OCI-LY1 (cell line): ENCODE data around the gene OLA1.

Experiments used
- H2AFZ ChIP-seq: fragments of 200-600 bp; sonication (generic), shearing (Covaris generic); 2 replicates; pipeline ENCODE4 v1.6.0; 2014; ENCODE audit warnings: antibody characterized with exemption, mild to moderate bottlenecking, low read length
- H3F3A ChIP-seq: fragments of 200-600 bp; sonication (generic), shearing (Covaris generic); 2 replicates; pipeline ENCODE4 v1.6.0; 2014; ENCODE audit warnings: mild to moderate bottlenecking, antibody characterized with exemption, low read length, moderate library complexity; ENCODE audit not compliant: insufficient read depth
- H3K27ac ChIP-seq: fragments of 200-600 bp; sonication (generic); 2 replicates; pipeline ENCODE4 v1.5.1; 2014; ENCODE audit warnings: low read length, mixed run types, mild to moderate bottlenecking, low read depth; ENCODE audit not compliant: poor library complexity, severe bottlenecking
- H3K27me3 ChIP-seq: fragments of 200-600 bp; sonication (generic); 2 replicates; pipeline ENCODE4 v1.6.0; 2014; ENCODE audit warnings: antibody characterized with exemption, mild to moderate bottlenecking, low read length, moderate library complexity; ENCODE audit not compliant: insufficient read depth
- H3K36me3 ChIP-seq: fragments of 200-600 bp; sonication (generic); 2 replicates; pipeline ENCODE4 v1.6.1; 2014; ENCODE audit warnings: mild to moderate bottlenecking, antibody characterized with exemption, low read length, moderate library complexity, mixed read lengths; ENCODE audit not compliant: insufficient read depth
- H3K4me1 ChIP-seq: fragments of 200-600 bp; sonication (generic); 2 replicates; pipeline ENCODE4 v1.5.1; 2014; ENCODE audit warnings: mild to moderate bottlenecking, low read length, moderate library complexity; ENCODE audit not compliant: insufficient read depth, severe bottlenecking
- H3K4me2 ChIP-seq: fragments of 200-600 bp; sonication (generic), shearing (Covaris generic); 2 replicates; pipeline ENCODE4 v1.6.1; 2014; ENCODE audit warnings: low read length
- H3K4me3 ChIP-seq: fragments of 200-600 bp; sonication (generic); 2 replicates; pipeline ENCODE4 v1.5.1; 2014; ENCODE audit warnings: low read length, low read depth, mild to moderate bottlenecking, mixed read lengths; ENCODE audit not compliant: poor library complexity, severe bottlenecking
- H3K79me2 ChIP-seq: fragments of 200-600 bp; shearing (Covaris generic); 2 replicates; pipeline ENCODE4 v1.6.1; 2016; ENCODE audit warnings: mixed run types, low read length, mixed read lengths; ENCODE audit not compliant: insufficient read depth
- H3K9ac ChIP-seq: fragments of 200-600 bp; sonication (generic), shearing (Covaris generic); 2 replicates; pipeline ENCODE4 v1.6.1; 2014; ENCODE audit warnings: mild to moderate bottlenecking, low read length, mixed read lengths
- H3K9me2 ChIP-seq: fragments of 200-600 bp; sonication (generic), shearing (Covaris generic); 2 replicates; pipeline ENCODE4 v1.6.1; 2014; ENCODE audit warnings: low read depth, mild to moderate bottlenecking, low read length, mixed read lengths
- H3K9me3 ChIP-seq: fragments of 200-600 bp; shearing (Covaris generic); 2 replicates; pipeline ENCODE4 v1.6.1; 2014; ENCODE audit warnings: low read length, mixed read lengths
- H4K20me1 ChIP-seq: fragments of 200-600 bp; sonication (generic), shearing (Covaris generic); 2 replicates; pipeline ENCODE4 v1.6.0; 2016; ENCODE audit warnings: mild to moderate bottlenecking, low read length; ENCODE audit not compliant: insufficient read depth
- CTCF ChIP-seq: fragments of 200-600 bp; sonication (generic), shearing (Covaris generic); IDR thresholded peaks from 2 replicates; pipeline ENCODE4 v1.5.1; 2017; ENCODE audit warnings: mild to moderate bottlenecking, antibody characterized with exemption, low read length, moderate library complexity, mixed read lengths
- EZH2 ChIP-seq: fragments of 200-600 bp; sonication (generic), shearing (Covaris generic); IDR thresholded peaks from 2 replicates; pipeline ENCODE4 v1.8.0; 2017; ENCODE audit warnings: borderline replicate concordance, mixed run types, mild to moderate bottlenecking, antibody characterized with exemption, low read length, moderate library complexity, mixed read lengths

The OLA1 gene

GRCh38 chr2:174192664-174193063 lies 55.7 kb downstream of the OLA1 start:
- Histone ChIP-seq H2AFZ (no peak overlapping the region), H3K27ac (no peak overlapping the region), H4K20me1 (no peaks in the 10 kb centered on the region), H3K4me2 (no peak overlapping the region), H3K9me2 (no peaks in the 10 kb centered on the region), H3K79me2 (peaks cover 17% of the 10 kb centered on the region), H3K9ac (no peak overlapping the region), H3K9me3 (no peaks in the 10 kb centered on the region), H3K36me3 (peaks cover 4% of the 10 kb centered on the region; the same call in 1 of the 2 replicates), H3K4me1 (no peaks in the 10 kb centered on the region), H3K4me3 (no peak overlapping the region), H3F3A (no peaks in the 10 kb centered on the region), H3K27me3 (no peaks in the 10 kb centered on the region)
- TF ChIP-seq EZH2 (no peak), CTCF (no peak)

- H3K27me3 ChIP-seq: no peaks in the 10 kb centered on the region
- no peaks in the 10 kb centered on the region for H3K4me1 ChIP-seq
- no peaks in the 10 kb centered on the region for H3K9me2 ChIP-seq
- H3F3A ChIP-seq: no peaks in the 10 kb centered on the region
- H3K27ac ChIP-seq: no peak overlapping the region
- H4K20me1 ChIP-seq: no peaks in the 10 kb centered on the region
- no peak overlapping the region for H3K4me2 ChIP-seq
- H3K9me3 ChIP-seq: no peaks in the 10 kb centered on the region
- no peak overlapping the region for H3K9ac ChIP-seq
- no peak overlapping the region for H3K4me3 ChIP-seq
- H2AFZ ChIP-seq: no peak overlapping the region
- TF ChIP-seq EZH2: no peak
- TF ChIP-seq CTCF: no peak
- H3K36me3 ChIP-seq: peaks cover 4% of the 10 kb centered on the region; the same call in 1 of the 2 replicates
- peaks cover 11% of the 10 kb centered on the region for H3K79me2 ChIP-seq
Measured at GRCh38 chr2:174191342-174192074, 56.8 kb downstream of the OLA1 start.

- Histone ChIP-seq H2AFZ (no peak overlapping the region), H3K36me3 (no peaks in the 10 kb centered on the region; the same call in 1 of the 2 replicates), H4K20me1 (no peaks in the 10 kb centered on the region), H3K27ac (no peak overlapping the region), H3K4me2 (no peak overlapping the region), H3K79me2 (0 out of 2 replicates have a peak, but pooled peaks cover 6% of the 10 kb centered on the region), H3K9ac (no peak overlapping the region), H3K9me3 (no peaks in the 10 kb centered on the region), H3K9me2 (no peaks in the 10 kb centered on the region), H3K27me3 (no peaks in the 10 kb centered on the region), H3F3A (no peaks in the 10 kb centered on the region), H3K4me3 (no peak overlapping the region), H3K4me1 (no peaks in the 10 kb centered on the region)
- TF ChIP-seq CTCF (no peak), EZH2 (no peak)
Measured at GRCh38 chr2:174184915-174185314, 63.4 kb downstream of the OLA1 start.
